Inflammatory macrophage treated with lipopolysaccharide for 4 hours (primary cell): ENCODE data around the gene NDUFS8.

Source experiments
- DNase-seq: peaks from one replicate; pipeline ENCODE4 v3.0.0-alpha.2; 2020

NDUFS8 gene

GRCh38 chr11:68003846-68004550, 26.5 kb upstream of the NDUFS8 start, which contains the start of gene UNC93B1:
UNC93B1 (minus strand) TSS chr11:68004097; CDS start chr11:68004043, 54 bp downstream.
- peak; percentile 94 for DNase-seq

DNA sequence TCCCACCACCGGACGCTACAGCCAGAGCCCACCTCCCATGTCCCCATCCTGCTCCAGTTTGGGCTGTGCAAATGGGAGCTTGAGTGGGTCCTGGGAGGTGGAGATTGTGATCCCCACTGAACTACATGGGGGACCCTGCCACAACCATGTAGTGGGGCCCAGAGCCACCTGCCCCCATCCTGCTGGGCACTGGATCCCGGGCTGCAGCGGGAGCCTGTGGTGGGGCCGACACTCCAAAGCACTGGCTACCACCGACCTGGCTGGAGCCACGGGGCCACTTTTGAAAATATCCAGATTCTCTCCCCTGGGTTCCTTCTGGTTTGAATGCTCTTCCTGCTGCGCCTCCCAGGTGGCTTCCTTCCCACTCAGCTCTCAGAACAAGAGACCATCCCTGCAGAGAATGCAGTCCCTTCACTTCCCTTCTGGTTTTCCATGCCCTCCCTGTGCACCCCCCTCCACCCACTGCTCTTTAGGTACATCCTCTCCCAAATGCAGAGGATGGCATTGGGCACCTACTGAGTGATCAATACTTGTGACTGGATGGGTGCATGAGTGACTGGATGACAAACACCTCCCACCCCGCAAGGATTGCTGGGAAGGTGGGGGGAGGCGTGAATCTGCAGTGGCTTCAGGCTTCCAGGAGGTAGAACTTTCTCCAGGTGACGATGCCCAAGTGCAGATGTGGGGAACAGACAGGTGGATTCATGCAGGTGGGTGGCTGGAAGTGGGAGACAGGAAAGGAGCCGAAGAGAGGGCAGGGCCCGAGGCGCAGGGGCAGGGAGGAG, 25.7 kb upstream of the NDUFS8 start:
- no peak for DNase-seq

- no peak for DNase-seq
Observed at GRCh38 chr11:68006606-68007166, 23.8 kb upstream of the NDUFS8 start.

DNA sequence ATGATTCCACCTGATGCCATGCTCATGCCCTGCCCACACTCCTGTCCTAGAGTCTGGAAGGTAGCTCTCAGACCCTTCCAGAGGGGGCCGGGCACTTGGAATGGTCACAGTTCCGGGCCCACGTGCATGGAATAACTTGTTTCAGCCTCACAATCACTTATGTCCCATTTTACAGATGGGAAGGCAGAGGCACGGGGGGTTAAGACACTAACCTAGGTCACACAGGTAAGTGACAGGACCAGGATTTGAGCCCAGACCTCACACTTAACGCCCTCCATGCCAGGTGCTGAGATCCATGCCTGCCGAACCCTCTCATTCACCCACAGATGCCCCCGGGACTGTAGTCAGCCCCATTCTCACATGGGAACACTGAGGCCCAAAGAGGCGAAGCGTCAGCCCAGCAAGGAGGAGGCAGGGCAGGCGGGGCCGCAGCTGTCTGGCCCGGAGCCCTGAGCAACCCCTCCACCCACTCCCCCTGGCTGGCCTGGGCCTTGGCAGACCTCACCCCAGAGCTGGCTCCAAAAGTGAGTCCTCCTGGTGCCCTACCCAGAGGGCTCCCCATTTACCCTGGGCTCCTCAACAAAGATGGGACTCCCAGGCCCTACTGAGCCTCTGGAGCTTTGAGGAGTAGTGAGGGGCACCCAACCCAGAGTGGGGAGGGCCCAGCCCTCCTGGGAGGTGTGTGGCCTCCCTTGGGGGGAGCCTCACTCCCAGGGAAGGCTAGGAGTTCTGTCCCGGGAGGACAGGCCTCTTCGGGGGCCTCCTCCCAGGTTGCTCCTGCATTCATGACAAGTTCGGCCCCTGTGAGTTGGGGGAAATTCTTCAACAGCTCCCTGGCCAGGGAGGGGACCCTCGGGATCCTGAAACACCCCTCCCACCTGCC, 22.7 kb upstream of the NDUFS8 start:
- no peak for DNase-seq

DNA sequence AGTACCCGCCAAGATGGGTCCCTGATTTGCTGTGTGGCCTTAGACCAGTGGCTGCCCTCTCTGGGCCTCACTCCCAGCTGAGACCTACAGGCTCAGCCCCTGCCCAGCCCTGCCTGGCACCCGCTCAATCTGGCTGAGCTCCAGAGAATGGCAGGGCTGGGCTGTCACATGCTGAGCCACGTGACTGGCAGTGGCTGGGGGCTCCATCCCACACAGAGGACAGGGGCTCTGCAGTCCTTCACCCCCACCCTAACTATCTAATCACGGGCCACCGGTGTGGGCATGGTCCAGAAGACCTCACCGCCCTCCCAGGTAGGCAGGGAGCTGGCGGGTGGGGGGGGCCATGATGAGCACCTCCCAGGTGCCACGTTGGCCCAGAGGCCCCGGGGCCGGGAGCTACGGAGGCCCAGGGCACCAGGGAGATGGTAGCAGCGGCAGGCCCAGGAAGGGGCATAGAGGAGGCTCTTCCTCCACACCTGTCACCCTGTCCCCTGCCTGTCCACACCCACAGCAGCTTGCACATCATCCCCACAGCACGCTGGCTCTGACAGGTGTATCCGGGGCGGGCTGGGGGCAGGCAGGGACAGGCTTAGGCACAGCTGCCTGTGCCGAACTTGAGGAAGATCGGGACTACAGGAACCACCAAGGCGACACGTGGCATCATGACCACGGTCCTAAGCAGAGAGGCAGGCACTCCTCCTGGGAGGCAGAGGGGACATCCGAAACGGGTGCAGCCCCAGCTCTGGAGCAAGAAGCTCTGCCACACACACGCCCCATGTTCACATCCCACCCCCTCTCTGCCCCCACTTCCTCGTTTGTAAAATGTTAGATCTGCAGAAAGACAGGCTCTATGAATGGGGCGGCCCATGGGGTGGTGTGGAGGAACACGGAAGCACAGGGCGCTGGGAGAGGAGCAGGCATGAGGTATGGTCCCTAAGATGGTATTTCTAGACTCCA, 21.8 kb upstream of the NDUFS8 start:
- peak; percentile 68 for DNase-seq

- DNase-seq = peak; percentile 30
Observed at GRCh38 chr11:68009391-68010089, 20.9 kb upstream of the NDUFS8 start.

DNA sequence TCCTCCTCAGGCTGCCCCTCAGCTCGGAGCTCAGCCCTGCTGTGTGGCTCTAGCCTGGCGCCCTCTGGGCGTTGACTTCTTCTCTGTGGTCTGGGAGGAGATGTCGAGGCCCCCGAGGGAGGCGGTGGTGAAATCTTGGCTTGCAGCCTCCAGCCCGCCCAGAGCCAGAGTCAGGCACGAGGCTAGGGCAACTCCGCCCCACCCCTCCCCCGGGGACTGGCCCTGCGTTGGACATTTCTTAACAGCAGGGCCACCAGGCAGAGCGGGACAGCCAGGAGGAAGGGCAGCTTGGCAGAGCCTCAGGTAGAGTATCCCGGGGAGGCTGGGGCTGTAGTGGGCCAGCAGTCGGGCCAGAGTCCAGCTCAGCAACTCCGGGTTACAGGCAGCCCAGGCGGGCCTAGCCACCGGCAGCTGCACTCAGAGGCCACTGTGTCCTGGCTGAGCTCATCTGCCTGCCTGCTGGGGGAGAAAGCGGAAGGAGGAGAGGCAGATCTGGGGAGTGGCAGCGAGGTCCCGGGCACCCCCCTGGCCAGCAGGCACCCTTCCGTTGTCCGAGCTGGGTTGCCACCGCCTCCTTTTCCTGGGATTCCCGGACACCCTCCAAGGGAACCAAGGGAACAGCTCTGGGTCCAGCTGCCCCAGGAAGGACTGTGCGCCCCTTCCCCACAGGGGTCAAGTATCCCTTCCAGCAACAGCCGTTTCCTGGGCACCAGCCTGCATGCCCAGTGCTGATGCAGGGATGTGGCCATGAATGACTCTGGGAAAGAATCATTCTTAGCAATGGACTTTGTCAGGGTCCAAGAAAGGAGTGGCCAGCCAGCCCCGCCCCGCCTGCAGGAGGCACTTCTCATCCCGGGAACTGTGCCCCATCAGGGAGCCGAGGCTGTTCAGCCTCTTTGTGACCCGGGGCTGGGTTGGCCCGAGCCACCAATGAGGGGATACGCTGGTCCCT, 20.1 kb upstream of the NDUFS8 start, which contains the start of gene ALDH3B1:
Gene ALDH3B1, plus strand, starts transcription at position 238 of the 952 bp plus-strand sequence. CDS start 4,971 bp downstream, outside the sequence.
- peak; percentile 97 for DNase-seq

DNA sequence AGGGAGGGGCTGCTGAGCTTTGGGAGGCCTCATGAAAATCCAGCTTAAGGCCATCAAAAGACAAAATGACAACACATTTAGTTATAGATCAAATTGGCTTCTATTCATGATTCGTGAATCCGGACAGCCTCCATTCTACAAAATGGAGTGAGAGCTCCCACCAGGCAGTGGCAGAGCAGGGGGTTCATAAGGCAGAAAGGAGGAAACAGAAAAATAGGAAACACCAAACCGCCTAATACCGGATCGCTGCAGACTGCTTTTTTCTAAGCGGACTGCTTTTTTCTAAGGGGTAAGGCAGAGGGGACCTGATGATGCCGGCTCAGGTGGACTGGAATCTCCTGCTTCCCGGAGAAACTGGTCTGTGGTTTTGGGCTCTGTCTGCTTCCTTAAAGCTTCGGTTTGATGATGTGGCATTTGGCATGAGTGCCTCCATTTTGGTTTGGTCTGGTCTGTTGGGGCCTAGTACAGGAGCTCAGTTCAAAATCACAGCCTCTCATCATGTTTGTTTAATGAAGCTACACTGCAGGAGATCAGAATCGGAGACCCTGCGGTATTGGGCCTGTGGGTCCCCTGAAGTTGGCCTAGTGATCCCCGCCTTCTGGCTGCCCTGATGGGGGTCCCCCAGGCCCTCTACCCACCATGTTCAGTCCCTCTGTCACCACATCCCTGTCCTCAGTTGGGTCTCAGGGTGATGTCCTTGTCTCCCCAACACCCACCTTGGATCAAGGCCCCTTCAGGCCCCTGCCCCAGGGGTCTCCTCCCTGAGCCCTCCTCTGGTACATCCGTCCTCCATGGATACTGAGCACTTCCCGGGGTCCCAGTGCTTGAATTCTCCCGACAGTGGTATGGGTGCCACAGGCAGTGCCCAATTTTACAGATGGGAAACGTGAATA, 19.2 kb upstream of the NDUFS8 start:
- DNase-seq = no peak

DNA sequence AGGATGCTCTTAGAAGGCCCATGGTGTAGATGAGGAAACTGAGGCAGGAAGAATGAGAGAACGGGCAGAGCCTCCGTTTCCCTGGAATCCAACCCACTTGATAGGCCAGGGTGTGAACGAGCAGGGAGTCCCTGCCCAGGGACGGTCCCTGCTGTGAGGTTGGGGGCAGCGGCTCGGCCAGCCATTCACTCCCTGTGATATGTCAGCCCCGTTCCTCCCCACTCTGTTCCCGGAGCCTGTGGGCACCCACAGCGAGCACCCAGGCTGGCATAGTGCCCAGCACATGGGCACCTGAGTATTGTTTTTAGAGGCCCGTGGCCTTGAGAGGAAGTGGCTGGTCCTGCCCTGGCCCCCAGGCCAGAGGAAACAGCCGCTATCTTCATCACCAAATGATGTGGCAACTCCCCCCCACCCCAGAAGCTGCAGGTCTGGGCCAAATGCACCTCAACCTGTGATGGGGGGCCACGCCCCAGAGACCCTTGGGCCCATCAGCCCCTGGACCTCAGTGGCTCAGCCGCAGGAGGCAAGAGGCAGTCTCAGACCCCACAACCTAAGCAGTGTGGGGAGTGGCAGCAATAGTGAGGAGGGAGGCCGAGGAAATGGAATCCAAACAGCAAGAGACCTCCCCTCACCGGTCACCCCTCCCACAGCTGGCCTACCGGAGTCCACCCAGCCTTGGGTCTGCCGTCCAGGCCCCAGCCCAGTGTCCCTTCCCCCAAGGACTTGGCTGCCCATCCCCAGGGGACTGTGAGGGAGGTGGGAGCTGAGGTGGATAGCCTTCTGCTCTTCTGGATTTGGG, 18.2 kb upstream of the NDUFS8 start:
- no peak for DNase-seq

GRCh38 chr11:68012843-68013610, 17.5 kb upstream of the NDUFS8 start:
- no peak for DNase-seq

DNA sequence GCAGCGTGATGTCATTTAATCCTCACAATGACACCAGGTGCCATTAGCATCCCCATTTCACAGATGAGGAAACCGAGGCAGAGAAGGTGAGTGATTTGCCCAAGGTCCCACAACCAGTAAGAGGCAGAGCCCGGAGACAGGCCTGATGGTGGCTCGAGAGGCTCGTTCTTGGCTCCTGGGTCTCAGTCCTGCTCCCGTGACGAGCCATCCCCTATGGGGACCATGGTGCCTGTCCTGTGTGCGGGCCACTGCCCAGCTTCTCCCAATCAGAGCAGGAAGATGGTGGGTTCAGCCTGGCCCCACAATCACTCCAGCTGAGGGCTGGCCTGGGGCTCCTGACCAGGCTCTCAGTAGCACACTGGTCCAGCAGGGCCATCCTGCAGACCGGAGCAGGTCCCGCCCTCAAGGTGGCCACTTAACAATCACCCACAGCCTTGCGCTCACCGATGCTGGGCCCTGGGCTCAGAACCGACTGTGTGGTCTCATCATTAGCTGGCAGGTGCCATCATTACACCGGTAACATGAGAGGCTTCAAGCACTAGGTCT, 16.8 kb upstream of the NDUFS8 start:
- no peak for DNase-seq

DNA sequence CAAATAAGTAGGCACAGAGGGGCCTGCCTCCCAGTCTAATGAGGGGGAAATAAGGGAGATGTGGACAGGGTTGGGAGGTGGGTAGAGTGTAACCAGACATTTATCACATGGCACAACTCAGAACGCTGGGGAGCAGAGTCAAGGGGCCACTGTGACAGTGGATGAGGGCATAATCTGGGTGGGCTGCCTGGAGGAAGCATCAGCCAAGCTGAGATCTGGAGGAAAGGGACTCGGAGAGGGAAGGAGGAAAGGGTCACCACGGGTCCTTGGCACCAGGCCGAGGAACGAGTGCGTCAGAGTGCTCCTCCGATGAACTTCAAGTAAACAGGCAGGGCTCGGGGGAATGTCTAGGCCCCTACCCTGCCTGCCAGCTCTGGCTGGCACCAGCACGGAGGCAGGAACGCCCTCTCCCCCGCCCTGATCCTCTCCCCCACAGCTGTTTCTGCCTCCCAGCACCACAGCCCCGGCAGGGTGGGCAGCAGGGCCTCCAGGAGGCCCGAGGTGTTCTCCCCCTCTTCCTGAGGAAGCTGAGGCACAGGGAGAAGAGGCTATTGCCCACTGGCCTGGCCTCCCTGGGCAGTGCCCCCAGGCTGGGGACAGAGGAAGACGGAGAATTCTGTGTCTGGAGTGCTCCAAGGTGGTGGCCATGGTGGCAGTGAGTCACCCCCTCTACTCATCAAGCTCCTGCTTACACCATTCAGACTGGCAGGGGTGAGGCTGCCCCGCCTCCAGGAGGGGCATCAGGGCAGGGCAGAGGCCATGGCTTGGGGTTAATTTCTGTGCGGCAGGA, 16.1 kb upstream of the NDUFS8 start:
- DNase-seq = peak; percentile 63

DNA sequence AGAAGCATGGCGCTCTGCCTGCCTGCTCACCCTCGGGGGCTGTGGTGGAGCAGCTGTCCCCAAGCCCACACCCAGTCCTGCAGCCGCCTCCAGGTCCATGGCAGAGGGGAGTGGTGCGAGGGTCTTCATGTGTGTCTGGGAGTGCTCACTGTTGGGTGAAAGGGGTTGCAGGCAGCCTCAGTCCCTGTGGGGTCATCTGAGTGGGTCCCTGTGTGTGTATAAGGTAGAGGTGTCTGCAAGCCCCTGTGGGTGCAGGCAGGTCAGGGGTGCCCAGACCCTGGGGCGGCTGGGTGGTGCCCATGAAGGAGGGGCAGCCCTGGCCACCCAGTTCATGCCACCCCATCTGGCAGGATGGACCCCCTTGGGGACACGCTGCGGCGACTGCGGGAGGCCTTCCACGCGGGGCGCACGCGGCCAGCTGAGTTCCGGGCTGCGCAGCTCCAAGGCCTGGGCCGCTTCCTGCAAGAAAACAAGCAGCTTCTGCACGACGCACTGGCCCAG, 15.5 kb upstream of the NDUFS8 start:
- no peak for DNase-seq

DNA sequence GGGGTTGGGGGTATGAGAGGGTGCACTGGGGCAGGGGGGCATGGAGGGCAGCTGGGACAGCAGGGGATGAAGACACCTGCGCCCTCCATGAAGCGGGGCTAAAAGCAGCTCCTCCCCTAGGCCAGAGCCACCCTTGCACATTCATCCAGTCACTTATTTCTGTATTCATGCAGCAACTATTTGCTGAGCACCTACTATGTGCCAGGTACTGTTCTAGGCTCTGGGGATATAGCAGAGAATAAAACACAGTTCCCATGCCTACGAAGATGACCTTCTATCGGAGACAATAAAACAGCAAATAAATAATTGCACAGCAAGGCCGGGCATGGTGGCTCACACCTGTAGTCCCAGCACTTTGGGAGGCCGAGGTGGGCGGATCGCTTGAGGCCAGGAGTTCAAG, 15.0 kb upstream of the NDUFS8 start:
- DNase-seq = no peak

GRCh38 chr11:68016161-68016903, 14.1 kb upstream of the NDUFS8 start:
- no peak for DNase-seq
